SK-N-SH (cell line): ENCODE results near the gene FAM81A. TPM values are rescaled to one million over a fixed set of nuclear protein-coding genes. Genes with fewer than 3 reads are reported as not detected.
"Not testable (repeated sequence)": the region's sequence is repeated elsewhere in the genome, so short reads cannot be mapped to it uniquely, and the experiment has no call there.

ENCODE experiments used
- CTCF ChIA-PET: fragments of 300-600, 350-600 bp; formaldehyde crosslinking; extraction: SDS; loops from one replicate; lab custom pipeline; 2021; lab: Yijun Ruan, JAX
- POLR2A ChIA-PET: fragments of 350-600 bp; sonication (Branson Sonifier 250); formaldehyde crosslinking; extraction: SDS; loops from one replicate; lab custom pipeline; 2020; ENCODE audit warnings: antibody characterized with exemption, inconsistent platforms; lab: Yijun Ruan, JAX
- DNase-seq: peaks from one replicate; pipeline ENCODE4 v3.0.0; 2012
- H2AFZ ChIP-seq: fragments of 200-600 bp; sonication (generic); 2 replicates; pipeline ENCODE4 v1.8.1; 2016; ENCODE audit warnings: antibody characterized with exemption, mild to moderate bottlenecking, low read depth
- H3F3A ChIP-seq: fragments of 200-600 bp; sonication (generic); replicated peaks from 2 replicates; pipeline ENCODE3; 2016; ENCODE audit warnings: antibody characterized with exemption, mild to moderate bottlenecking; ENCODE audit not compliant: insufficient read depth
- H3K27ac ChIP-seq, 2 experiments: fragments of 200-500 bp in 1 of 2; fragments of 200-600 bp in 1 of 2; sonication (Bioruptor generic) in 1 of 2; sonication (generic), shearing (Covaris generic) in 1 of 2; 2 replicates each; pipeline versions ENCODE4 v1.5.1 to v1.6.1; 2014 to 2016; ENCODE audit warnings: low read depth in 2 of 2, inconsistent platforms in 1 of 2, low read length in 1 of 2, mild to moderate bottlenecking in 1 of 2, mixed read lengths in 1 of 2
- H3K27me3 ChIP-seq: fragments of 200-600 bp; sonication (generic), shearing (Covaris generic); 2 replicates; pipeline ENCODE4 v1.6.1; 2016; ENCODE audit warnings: mixed run types; ENCODE audit not compliant: insufficient read depth
- H3K36me3 ChIP-seq, 2 experiments: fragments of 200-500 bp in 1 of 2; fragments of 200-600 bp in 1 of 2; sonication (Bioruptor generic) in 1 of 2; sonication (generic) in 1 of 2; replicated peaks in 1 of 2; 2 replicates each; pipeline versions ENCODE3 to v1.5.1; 2014 to 2016; ENCODE audit warnings: low read length in 1 of 2, mild to moderate bottlenecking in 1 of 2; ENCODE audit not compliant: insufficient read depth in 2 of 2, control insufficient read depth in 1 of 2
- H3K4me1 ChIP-seq, 2 experiments: fragments of 200-500 bp in 1 of 2; fragments of 200-600 bp in 1 of 2; sonication (Bioruptor generic) in 1 of 2; sonication (generic), shearing (Covaris generic) in 1 of 2; 2 replicates each; pipeline versions ENCODE4 v1.5.1 to v1.6.1; 2014 to 2016; ENCODE audit warnings: low read depth in 1 of 2, low read length in 1 of 2, mixed run types in 1 of 2; ENCODE audit not compliant: insufficient read depth in 2 of 2, control insufficient read depth in 1 of 2
- H3K4me2 ChIP-seq: fragments of 200-600 bp; sonication (generic), shearing (Covaris generic); 2 replicates; pipeline ENCODE4 v1.6.1; 2017; ENCODE audit warnings: mixed run types
- H3K4me3 ChIP-seq, 2 experiments: fragments of 200-500 bp in 1 of 2; fragments of 200-600 bp in 1 of 2; sonication (Bioruptor generic) in 1 of 2; sonication (generic), shearing (Covaris generic) in 1 of 2; 2 replicates each; pipeline versions ENCODE4 v1.5.1 to v1.8.1; 2014 to 2016; ENCODE audit warnings: low read depth in 2 of 2, inconsistent platforms in 1 of 2, low read length in 1 of 2, mild to moderate bottlenecking in 1 of 2, mixed read lengths in 1 of 2, moderate library complexity in 1 of 2
- H3K79me2 ChIP-seq: fragments of 200-600 bp; sonication (generic); 2 replicates; pipeline ENCODE4 v1.8.1; 2017; ENCODE audit warnings: mild to moderate bottlenecking; ENCODE audit not compliant: insufficient read depth
- H3K9ac ChIP-seq: fragments of 200-600 bp; sonication (generic); 2 replicates; pipeline ENCODE4 v1.6.1; 2017; ENCODE audit warnings: mixed run types
- H3K9me2 ChIP-seq: fragments of 200-600 bp; sonication (generic); 2 replicates; pipeline ENCODE4 v1.6.1; 2017; ENCODE audit warnings: mixed run types
- H3K9me3 ChIP-seq: fragments of 200-600 bp; sonication (generic); 2 replicates; pipeline ENCODE4 v1.6.1; 2017; ENCODE audit warnings: mixed run types, mild to moderate bottlenecking, moderate library complexity
- H4K20me1 ChIP-seq: fragments of 200-600 bp; sonication (generic); 2 replicates; pipeline ENCODE4 v1.6.1; 2017; ENCODE audit warnings: mild to moderate bottlenecking, mixed run types; ENCODE audit not compliant: insufficient read depth
- EP300 ChIP-seq, 2 experiments: IDR thresholded peaks; 2 replicates each; pipeline versions ENCODE4 v1.4.0 to v1.6.1; 2012; ENCODE audit warnings: borderline replicate concordance in 1 of 2, low read depth in 1 of 2, low read length in 1 of 2
- FOXM1 ChIP-seq: IDR thresholded peaks from 2 replicates; pipeline ENCODE4 v1.4.0; 2012; ENCODE audit warnings: low read depth, mild to moderate bottlenecking
- GATA2 ChIP-seq: sonication (generic); formaldehyde crosslinking; IDR thresholded peaks from 2 replicates; pipeline ENCODE4 v1.5.0; 2020; ENCODE audit warnings: mild to moderate bottlenecking, missing genetic modification reagents
- JUND ChIP-seq: IDR thresholded peaks from 2 replicates; pipeline ENCODE4 v1.4.0; 2012
- MAX ChIP-seq: IDR thresholded peaks from 2 replicates; pipeline ENCODE4 v1.4.0; 2012; ENCODE audit warnings: low read depth
- NRF1 ChIP-seq: IDR thresholded peaks from 2 replicates; pipeline ENCODE4 v1.6.1; 2012; ENCODE audit warnings: low read depth, mild to moderate bottlenecking, low read length
- PBX3 ChIP-seq: IDR thresholded peaks from 2 replicates; pipeline ENCODE4; 2012
- RCOR1 ChIP-seq: fragments of 150-350 bp; IDR thresholded peaks from 2 replicates; pipeline ENCODE4 v1.6.1; 2017; ENCODE audit warnings: antibody characterized with exemption, low read length
- REST ChIP-seq: IDR thresholded peaks from 2 replicates; pipeline ENCODE4 v1.6.1; 2012; ENCODE audit warnings: mild to moderate bottlenecking, low read depth, low read length, moderate library complexity
- RFX5 ChIP-seq: IDR thresholded peaks from 2 replicates; pipeline ENCODE4 v1.6.1; 2012; ENCODE audit warnings: mild to moderate bottlenecking, improper control_type of control experiment, low read length
- YY1 ChIP-seq: IDR thresholded peaks from 2 replicates; pipeline ENCODE4 v1.4.0; 2012; ENCODE audit warnings: low read depth, mild to moderate bottlenecking
- WGBS: methylation state at CpG from one replicate; pipeline ENCODE4 v1.1.6; 2017; ENCODE audit warnings: low lambda C conversion rate; 5-methylcytosine and 5-hydroxymethylcytosine counted together
- polyA plus RNA-seq, 3 experiments: library from polyadenylated mRNA; depleted of rRNA; stranded (reverse); fragments of >200 nt; gene quantifications; 2 replicates each; pipeline ENCODE4 v1.2.3, GENCODE V29; 2012
- TF ChIP-seq, protein P1 (sequence below): fragments of 200-600 bp; sonication (generic); IDR thresholded peaks from 2 replicates; pipeline ENCODE4 v1.6.1; 2017; ENCODE audit warnings: antibody characterized with exemption, mild to moderate bottlenecking, moderate library complexity

FAM81A gene
- polyA plus RNA-seq, 1 of the 3 experiments (the other 2 are of a cell fraction), result 1.1 TPM

DNA sequence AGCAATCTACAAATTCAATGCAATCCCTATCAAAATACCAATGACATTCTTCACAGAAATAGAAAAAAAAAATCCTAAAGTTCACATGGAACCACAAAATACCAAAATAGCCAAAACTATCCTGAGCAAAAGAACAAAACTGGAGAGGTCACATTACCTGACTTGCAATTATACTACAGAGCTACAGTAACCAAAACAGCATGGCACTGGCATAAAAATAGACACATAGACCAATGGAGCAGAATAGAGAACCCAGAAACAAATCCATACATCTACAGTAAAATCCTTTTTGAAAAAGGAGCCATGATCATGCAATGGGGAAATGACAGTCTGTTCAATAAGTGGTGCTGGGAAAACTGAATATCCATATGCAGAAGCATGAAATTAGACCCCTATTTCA lies 51.5 kb downstream of the FAM81A start:
- H3K27me3 ChIP-seq, H3K27ac ChIP-seq, H3K9me3 ChIP-seq, H3F3A ChIP-seq, H3K36me3 ChIP-seq, H3K9ac ChIP-seq, DNase-seq, H3K4me2 ChIP-seq, POLR2A ChIA-PET, H3K9me2 ChIP-seq, H3K4me3 ChIP-seq, H3K79me2 ChIP-seq, H2AFZ ChIP-seq, H4K20me1 ChIP-seq, H3K4me1 ChIP-seq: not testable (repeated sequence)
- CTCF ChIA-PET, result interaction anchor here (0.9 to 5.6 kb wide), 3 partner anchors 11 to 509 kb away, joined by 3 to 52 read pairs (median 29); no protein-coding TSS in a partner anchor

DNA sequence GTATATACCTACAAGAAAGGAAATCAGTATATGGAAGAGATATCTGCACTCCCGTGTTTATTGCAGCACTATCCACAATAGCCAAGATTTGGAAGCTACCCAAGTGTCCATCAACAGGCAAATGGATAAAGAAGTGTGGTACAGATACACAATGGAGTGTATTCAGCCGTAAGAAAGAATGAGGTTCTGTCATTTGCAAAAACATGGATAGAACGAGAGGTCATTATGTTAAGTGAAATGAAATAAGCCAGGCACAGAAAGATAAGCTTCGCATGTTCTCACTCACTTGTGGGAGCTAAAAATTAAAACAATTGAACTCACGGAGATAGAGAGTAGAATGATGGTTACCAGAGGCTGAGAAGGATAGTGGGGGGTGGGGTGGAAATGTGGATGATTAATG lies 53.1 kb downstream of the FAM81A start:
- Histone ChIP-seq H3K36me3 (no peaks in the 10 kb centered on the region), H3K27ac (no peak overlapping the region), H3K9me2 (no peaks in the 10 kb centered on the region), H4K20me1 (no peaks in the 10 kb centered on the region), H3K9me3 (peaks cover 5% of the 10 kb centered on the region; the same call in 1 of the 2 replicates), H3F3A (no peaks in the 10 kb centered on the region), H3K79me2 (no peaks in the 10 kb centered on the region), H2AFZ (no peak overlapping the region), H3K4me3 (no peak overlapping the region), H3K27me3 (no peaks in the 10 kb centered on the region), H3K4me1 (peaks cover 0 to 2% of the 10 kb centered on the region in 2 experiments; a peak in 1 of 4 replicates), H3K4me2 (no peak overlapping the region), H3K9ac (no peak overlapping the region)
- TF ChIP-seq RFX5, result no peak
- TF ChIP-seq REST, result no peak
- TF ChIP-seq GATA2, result peak; percentile 54
- WGBS, result 47% methylated on average over 5 of the region's 5 CpGs
- DNase-seq, result no peak
- POLR2A ChIA-PET, result no interaction called here
- CTCF ChIA-PET, result interaction anchor here (0.7 to 5.6 kb wide), 13 partner anchors 8 to 506 kb away, joined by 3 to 52 read pairs (median 4); no protein-coding TSS in a partner anchor

DNA sequence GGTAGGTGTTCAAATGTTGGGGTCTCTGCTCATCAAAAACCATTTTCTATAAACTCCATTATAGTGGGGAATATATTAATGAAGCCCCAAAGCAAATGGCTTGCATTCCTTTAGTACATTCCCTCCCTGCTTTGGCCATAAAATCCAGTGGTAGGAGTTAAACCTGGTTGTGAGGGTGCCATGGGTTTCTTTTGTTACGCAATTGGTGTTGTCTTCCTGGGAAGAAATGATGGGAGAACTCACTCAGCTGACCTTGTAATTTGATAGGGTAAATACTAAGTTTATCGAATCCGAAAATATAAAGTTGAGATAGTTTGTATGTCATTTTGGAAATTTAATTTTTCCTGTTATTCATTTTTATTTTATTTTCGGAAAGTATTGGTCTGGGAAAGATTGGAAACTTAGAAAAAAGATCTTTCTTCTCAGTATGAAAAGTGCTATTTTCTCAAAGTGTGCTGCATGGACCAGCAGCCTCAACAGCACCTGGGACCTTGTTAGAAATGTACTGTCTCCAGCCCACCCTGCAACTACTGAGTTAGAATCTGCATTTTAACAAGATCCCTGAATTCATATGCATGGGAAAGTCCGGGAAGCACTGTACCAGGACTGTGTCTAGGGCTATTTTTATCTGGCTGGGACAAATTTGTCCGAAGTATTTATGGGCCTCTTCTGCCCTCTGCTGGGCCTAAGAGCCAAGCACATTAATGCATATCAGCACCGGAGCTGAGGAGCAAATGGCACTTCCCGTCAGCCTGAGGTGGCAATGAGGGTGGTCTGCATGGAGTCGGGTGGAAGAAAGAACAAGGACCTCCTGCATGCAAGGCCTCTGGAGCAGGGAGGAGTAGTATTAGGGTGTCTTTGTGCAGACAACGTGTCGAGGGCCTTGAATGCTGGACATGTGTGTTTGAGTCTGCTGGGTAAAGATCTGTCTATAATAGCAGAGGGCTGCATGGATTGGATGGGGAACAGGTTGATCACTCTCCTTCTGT lies 54.7 kb downstream of the FAM81A start:
- Histone ChIP-seq H3K79me2 (no peaks in the 10 kb centered on the region), H3K4me2 (no peak overlapping the region; the same call in 1 of the 2 replicates), H3K4me3 (no peak overlapping the region), H4K20me1 (no peaks in the 10 kb centered on the region), H3K27ac (no peak overlapping the region), H3K4me1 (peaks cover 0 to 2% of the 10 kb centered on the region in 2 experiments; a peak in 1 of 4 replicates), H3K9ac (no peak overlapping the region), H3K9me3 (peaks cover 5% of the 10 kb centered on the region; the same call in 1 of the 2 replicates), H3F3A (no peaks in the 10 kb centered on the region), H3K27me3 (no peaks in the 10 kb centered on the region), H2AFZ (no peak overlapping the region), H3K36me3 (no peaks in the 10 kb centered on the region), H3K9me2 (no peaks in the 10 kb centered on the region)
- WGBS, result 32% methylated on average over 11 of the region's 11 CpGs
- peak; percentile 70 for DNase-seq
- CTCF ChIA-PET, result interaction anchor here (0.6 to 5.6 kb wide), 54 partner anchors 8 to 1219 kb away, joined by 3 to 52 read pairs (median 4); partner anchors contain the start of gene RNF111
- POLR2A ChIA-PET, result interaction anchor here (1.4 kb wide), 1 partner anchor 512 kb away, joined by 3 read pairs; no protein-coding TSS in a partner anchor
- TF ChIP-seq MAX (no peak), JUND (no peak), FOXM1 (no peak), YY1 (no peak), GATA2 (peak; percentile 36), EP300 (IDR thresholded peaks at IDR 0.05; ENCODE audit: borderline replicate concordance in 1 of 2, low read depth in 1 of 2, low read length in 1 of 2) (no peak), RCOR1 (no peak), NRF1 (0 out of 2 replicates have a peak, but pooled peaks have one; percentile 14), PBX3 (no peak), RFX5 (no peak)
- TF ChIP-seq, protein P1, sequence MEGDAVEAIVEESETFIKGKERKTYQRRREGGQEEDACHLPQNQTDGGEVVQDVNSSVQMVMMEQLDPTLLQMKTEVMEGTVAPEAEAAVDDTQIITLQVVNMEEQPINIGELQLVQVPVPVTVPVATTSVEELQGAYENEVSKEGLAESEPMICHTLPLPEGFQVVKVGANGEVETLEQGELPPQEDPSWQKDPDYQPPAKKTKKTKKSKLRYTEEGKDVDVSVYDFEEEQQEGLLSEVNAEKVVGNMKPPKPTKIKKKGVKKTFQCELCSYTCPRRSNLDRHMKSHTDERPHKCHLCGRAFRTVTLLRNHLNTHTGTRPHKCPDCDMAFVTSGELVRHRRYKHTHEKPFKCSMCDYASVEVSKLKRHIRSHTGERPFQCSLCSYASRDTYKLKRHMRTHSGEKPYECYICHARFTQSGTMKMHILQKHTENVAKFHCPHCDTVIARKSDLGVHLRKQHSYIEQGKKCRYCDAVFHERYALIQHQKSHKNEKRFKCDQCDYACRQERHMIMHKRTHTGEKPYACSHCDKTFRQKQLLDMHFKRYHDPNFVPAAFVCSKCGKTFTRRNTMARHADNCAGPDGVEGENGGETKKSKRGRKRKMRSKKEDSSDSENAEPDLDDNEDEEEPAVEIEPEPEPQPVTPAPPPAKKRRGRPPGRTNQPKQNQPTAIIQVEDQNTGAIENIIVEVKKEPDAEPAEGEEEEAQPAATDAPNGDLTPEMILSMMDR, result peak; percentile 85
